Mesenchymal stem cell (in vitro differentiated cells and primary cell): Measurements from ENCODE around the gene STK17A.
A peak's percentile ranks its signal among the peaks of the same experiment; 100 is the strongest.

Source experiments
- DNase-seq: peaks from one replicate; pipeline ENCODE4 v3.0.0-alpha.2; 2013
- H2AFZ ChIP-seq: one replicate; pipeline ENCODE4 v1.6.1; 2013; ENCODE audit warnings: low read depth, mild to moderate bottlenecking, control low read depth, inconsistent platforms, low read length, moderate library complexity
- H2AK5ac ChIP-seq: 2 replicates; pipeline ENCODE4 v1.6.1; 2013; ENCODE audit warnings: low read length, moderate library complexity, mild to moderate bottlenecking, inconsistent platforms; ENCODE audit not compliant: severe bottlenecking
- H2BK120ac ChIP-seq: one replicate; pipeline ENCODE4 v1.6.1; 2013; ENCODE audit warnings: low read depth, mild to moderate bottlenecking, inconsistent platforms, low read length, moderate library complexity
- H2BK12ac ChIP-seq, 2 experiments: one replicate each; pipeline ENCODE4 v1.6.1; 2013; ENCODE audit warnings: inconsistent platforms in 2 of 2, low read length in 2 of 2, mild to moderate bottlenecking in 2 of 2, moderate library complexity in 2 of 2, control low read depth in 1 of 2
- H2BK15ac ChIP-seq: one replicate; pipeline ENCODE4 v1.6.1; 2013; ENCODE audit warnings: mild to moderate bottlenecking, low read depth, inconsistent platforms; ENCODE audit not compliant: poor library complexity, severe bottlenecking
- H2BK5ac ChIP-seq: 2 replicates; pipeline ENCODE4 v1.6.1; 2013; ENCODE audit warnings: low read depth, mild to moderate bottlenecking, low read length, control low read depth, inconsistent platforms; ENCODE audit not compliant: poor library complexity, severe bottlenecking
- H3K14ac ChIP-seq, 2 experiments: one replicate each; pipeline ENCODE4 v1.6.1; 2013; ENCODE audit warnings: inconsistent platforms in 2 of 2, low read length in 2 of 2, control low read depth in 1 of 2, mild to moderate bottlenecking in 1 of 2, moderate library complexity in 1 of 2
- H3K18ac ChIP-seq, 2 experiments: one replicate each; pipeline ENCODE4 v1.6.1; 2013; ENCODE audit warnings: inconsistent platforms in 2 of 2, low read length in 2 of 2, control low read depth in 1 of 2, low read depth in 1 of 2, mild to moderate bottlenecking in 1 of 2
- H3K23ac ChIP-seq, 2 experiments: one replicate each; pipeline ENCODE4 v1.6.1; 2013; ENCODE audit warnings: inconsistent platforms in 2 of 2, low read length in 2 of 2, mild to moderate bottlenecking in 2 of 2, moderate library complexity in 2 of 2, control low read depth in 1 of 2
- H3K27ac ChIP-seq: 2 replicates; pipeline ENCODE4 v1.5.1; 2013; ENCODE audit warnings: mild to moderate bottlenecking, moderate library complexity, low read length, control low read depth, inconsistent platforms; ENCODE audit not compliant: poor library complexity, severe bottlenecking
- H3K27me3 ChIP-seq, 2 experiments: 2 replicates each; pipeline versions ENCODE4 v1.6.1 to v1.7.0; 2013; ENCODE audit warnings: low read length in 2 of 2, mild to moderate bottlenecking in 2 of 2, moderate library complexity in 2 of 2, control low read depth in 1 of 2, inconsistent platforms in 1 of 2; ENCODE audit not compliant: control insufficient read depth in 1 of 2, insufficient read depth in 1 of 2
- H3K36me3 ChIP-seq, 2 experiments: 2 replicates each; pipeline versions ENCODE4 v1.6.1 to v1.7.0; 2013; ENCODE audit warnings: low read length in 2 of 2, control low read depth in 1 of 2, inconsistent platforms in 1 of 2, low read depth in 1 of 2, mild to moderate bottlenecking in 1 of 2; ENCODE audit not compliant: insufficient read depth in 2 of 2, control insufficient read depth in 1 of 2
- H3K4ac ChIP-seq, 2 experiments: one replicate each; pipeline ENCODE4 v1.6.1; 2013; ENCODE audit warnings: inconsistent platforms in 2 of 2, low read length in 2 of 2, mild to moderate bottlenecking in 2 of 2, moderate library complexity in 2 of 2, control low read depth in 1 of 2, low read depth in 1 of 2
- H3K4me1 ChIP-seq: 2 replicates; pipeline ENCODE4 v1.6.1; 2013; ENCODE audit warnings: low read depth, low read length, control low read depth; ENCODE audit not compliant: control insufficient read depth, insufficient read depth
- H3K4me2 ChIP-seq: 2 replicates; pipeline ENCODE4 v1.6.1; 2013; ENCODE audit warnings: low read length, mild to moderate bottlenecking, inconsistent platforms; ENCODE audit not compliant: poor library complexity, severe bottlenecking
- H3K4me3 ChIP-seq, 2 experiments: 2 replicates each; pipeline versions ENCODE4 v1.5.1 to v1.7.0; 2013; ENCODE audit warnings: low read length in 2 of 2, mild to moderate bottlenecking in 2 of 2, control low read depth in 1 of 2, low read depth in 1 of 2; ENCODE audit not compliant: insufficient read depth in 1 of 2
- H3K79me1 ChIP-seq: replicated peaks from 2 replicates; pipeline ENCODE4 v1.6.1; 2013; ENCODE audit warnings: mild to moderate bottlenecking, control low read depth, low read length, inconsistent platforms; ENCODE audit not compliant: poor library complexity, severe bottlenecking
- H3K9ac ChIP-seq: 2 replicates; pipeline ENCODE4 v1.7.0; 2013; ENCODE audit warnings: mild to moderate bottlenecking, low read length, moderate library complexity
- H3K9me3 ChIP-seq: 2 replicates; pipeline ENCODE4 v1.7.0; 2013; ENCODE audit warnings: mild to moderate bottlenecking, low read length; ENCODE audit not compliant: control insufficient read depth
- H4K8ac ChIP-seq: one replicate; pipeline ENCODE4 v1.6.1; 2013; ENCODE audit warnings: inconsistent platforms, mild to moderate bottlenecking, low read length, moderate library complexity
- H4K91ac ChIP-seq: one replicate; pipeline ENCODE4 v1.6.1; 2013; ENCODE audit warnings: mild to moderate bottlenecking, low read length, inconsistent platforms
- WGBS: methylation state at CpG from one replicate; pipeline ENCODE4 v1.1.7; 2013; ENCODE audit warnings: mixed read lengths; 5-methylcytosine and 5-hydroxymethylcytosine counted together

The STK17A gene

DNA sequence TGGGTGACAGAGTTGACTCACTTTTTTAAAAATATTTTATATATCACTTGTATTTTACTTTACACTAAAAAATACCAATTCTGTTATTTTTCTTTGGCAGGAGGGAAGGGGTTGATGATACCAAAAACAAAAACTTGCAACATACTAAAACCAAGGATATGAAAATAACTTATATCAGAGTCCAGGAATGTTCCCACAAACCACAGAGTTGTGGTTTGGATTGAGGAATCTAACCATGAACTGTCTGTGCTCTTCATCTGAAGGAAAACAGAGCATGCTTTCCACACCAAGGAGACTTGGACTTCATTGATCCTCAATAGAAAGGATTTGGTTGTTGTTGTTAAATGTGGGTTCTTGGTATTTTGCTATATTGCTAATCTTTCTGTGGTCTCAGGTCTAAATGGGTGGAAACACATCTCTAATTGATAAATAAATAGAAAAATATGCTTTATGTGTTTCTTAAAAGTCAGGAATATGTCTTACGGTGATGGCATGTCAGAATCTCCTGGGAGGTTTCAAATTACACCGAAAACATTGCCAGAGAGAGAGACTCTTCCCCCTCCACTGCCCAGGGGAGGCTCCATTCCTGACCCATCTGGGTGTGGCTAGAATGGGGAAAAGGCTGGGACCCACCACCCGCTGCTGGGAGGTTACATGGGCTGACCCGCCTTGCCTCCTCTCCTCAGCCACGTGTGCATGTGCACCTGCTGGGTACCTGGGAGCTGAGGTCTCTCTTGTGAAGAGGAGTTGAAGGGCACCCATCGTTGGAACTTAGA, 46.9 kb upstream of the STK17A start:
- Histone ChIP-seq H3K4me1 (peaks cover 19% of the 10 kb centered on the region), H3K79me1 (no peaks in the 10 kb centered on the region), H3K23ac (no peak overlapping the region), H4K91ac (peak overlapping the region; percentile 83), H2BK12ac (peak overlapping the region; percentile 94 to 97), H3K27me3 (no peaks in the 10 kb centered on the region), H2AK5ac (peak overlapping the region; percentile 58), H3K14ac (no peak overlapping the region), H3K9me3 (no peaks in the 10 kb centered on the region), H3K27ac (peak overlapping the region; percentile 95), H3K18ac (peak overlapping the region in 1 of 2 experiments; percentile 76), H2BK15ac (peak overlapping the region; percentile 26), H3K4ac (no peak overlapping the region), H2BK5ac (peak overlapping the region; percentile 87), H4K8ac (peak overlapping the region; percentile 55), H3K4me2 (peak overlapping the region; percentile 45), H3K4me3 (peak overlapping the region in 1 of 2 experiments; percentile 31), H2BK120ac (no peak overlapping the region), H3K36me3 (no peaks in the 10 kb centered on the region), H3K9ac (peak overlapping the region; percentile 55), H2AFZ (no peak overlapping the region)
- 82% methylated on average over 6 of the region's 6 CpGs for WGBS
- DNase-seq: peak; percentile 92

DNA sequence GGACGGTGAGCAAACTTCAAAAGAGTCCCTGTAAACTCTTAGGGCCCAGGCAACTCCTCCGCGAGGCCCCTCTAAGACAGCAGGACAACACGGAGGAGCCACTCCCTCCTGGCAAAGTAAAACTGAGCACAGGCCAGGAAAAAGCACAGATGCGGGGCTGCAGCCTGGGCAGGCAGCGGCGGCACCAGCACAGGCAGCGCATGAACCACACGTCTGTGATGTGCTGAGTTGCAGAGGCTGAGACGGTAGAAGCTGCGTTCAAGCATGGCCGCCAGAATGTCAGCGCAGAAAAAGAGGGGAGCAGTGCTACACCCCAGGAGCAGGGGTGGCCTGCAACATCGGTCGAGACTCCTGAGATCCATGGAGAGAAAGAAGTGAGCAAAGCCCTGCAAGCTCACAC, 46.1 kb upstream of the STK17A start:
- H3K23ac ChIP-seq: no peak overlapping the region
- H2AK5ac ChIP-seq: peak overlapping the region; percentile 58
- H4K8ac ChIP-seq: no peak overlapping the region
- 93% methylated on average over 15 of the region's 15 CpGs for WGBS
- peak overlapping the region; percentile 39 for H2BK120ac ChIP-seq
- H2BK15ac ChIP-seq: no peak overlapping the region
- no peaks in the 10 kb centered on the region for H3K79me1 ChIP-seq
- H3K4me3 ChIP-seq: no peak overlapping the region
- DNase-seq: no peak
- peak overlapping the region in 1 of 2 experiments; percentile 19 for H3K4ac ChIP-seq
- no peaks in the 10 kb centered on the region for H3K36me3 ChIP-seq
- H3K4me2 ChIP-seq: no peak overlapping the region
- H2BK12ac ChIP-seq: peak overlapping the region in 1 of 2 experiments; percentile 89
- H3K9ac ChIP-seq: no peak overlapping the region
- peak overlapping the region; percentile 94 for H3K27ac ChIP-seq
- H4K91ac ChIP-seq: no peak overlapping the region
- no peaks in the 10 kb centered on the region for H3K9me3 ChIP-seq
- no peaks in the 10 kb centered on the region for H3K27me3 ChIP-seq
- H3K4me1 ChIP-seq: peaks cover 21% of the 10 kb centered on the region
- no peak overlapping the region for H2AFZ ChIP-seq
- peak overlapping the region in 1 of 2 experiments; percentile 57 for H3K14ac ChIP-seq
- peak overlapping the region; percentile 23 to 76 for H3K18ac ChIP-seq
- peak overlapping the region; percentile 63 for H2BK5ac ChIP-seq

DNA sequence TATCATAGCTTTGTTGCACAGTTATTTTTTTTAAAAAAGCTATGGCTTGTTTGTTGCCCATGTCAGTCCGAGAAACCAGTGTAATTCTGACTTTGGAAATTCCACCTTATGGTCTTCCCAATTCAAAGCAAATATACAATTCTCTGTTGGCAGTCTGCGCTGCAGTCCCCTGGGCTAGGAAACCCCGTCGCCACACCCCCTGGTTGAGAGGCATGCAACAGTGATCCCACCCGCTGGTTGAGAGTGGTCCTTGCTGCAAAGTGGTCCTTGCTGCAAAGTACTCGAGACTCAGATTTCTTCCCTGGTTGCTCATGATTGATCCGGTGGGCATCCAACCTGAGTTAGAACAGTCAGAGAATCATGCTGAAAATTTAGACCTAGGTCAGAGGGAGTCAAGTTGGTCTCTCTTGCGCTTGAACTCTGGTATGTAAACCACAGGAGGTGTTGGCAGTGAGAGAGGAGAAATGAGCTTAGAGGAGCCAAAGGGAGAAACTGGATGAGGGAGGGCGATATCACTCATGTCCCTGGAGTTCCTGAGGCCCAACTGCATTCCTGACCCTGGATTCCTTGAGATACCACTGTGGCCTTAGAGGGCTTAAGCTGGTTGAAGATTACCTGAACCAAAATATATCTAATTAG, 45.0 kb upstream of the STK17A start:
- H4K91ac ChIP-seq: no peak overlapping the region
- no peak overlapping the region for H2BK15ac ChIP-seq
- H3K9ac ChIP-seq: no peak overlapping the region
- H2AFZ ChIP-seq: no peak overlapping the region
- peak overlapping the region; percentile 94 for H3K27ac ChIP-seq
- no peaks in the 10 kb centered on the region for H3K79me1 ChIP-seq
- H3K4me1 ChIP-seq: peaks cover 21% of the 10 kb centered on the region
- no peak overlapping the region for H4K8ac ChIP-seq
- 87% methylated on average over 9 of the region's 9 CpGs for whole genome bisulfite sequencing
- no peak overlapping the region for H3K14ac ChIP-seq
- peak overlapping the region in 1 of 2 experiments; percentile 6 for H3K18ac ChIP-seq
- no peak overlapping the region for H3K4me3 ChIP-seq
- DNase-seq: peak; percentile 21
- H3K23ac ChIP-seq: no peak overlapping the region
- H3K9me3 ChIP-seq: no peaks in the 10 kb centered on the region
- no peaks in the 10 kb centered on the region for H3K27me3 ChIP-seq
- no peak overlapping the region for H3K4ac ChIP-seq
- H2AK5ac ChIP-seq: no peak overlapping the region
- no peak overlapping the region for H3K4me2 ChIP-seq
- peak overlapping the region; percentile 84 for H2BK5ac ChIP-seq
- H3K36me3 ChIP-seq: no peaks in the 10 kb centered on the region
- no peak overlapping the region for H2BK120ac ChIP-seq
- no peak overlapping the region for H2BK12ac ChIP-seq

DNA sequence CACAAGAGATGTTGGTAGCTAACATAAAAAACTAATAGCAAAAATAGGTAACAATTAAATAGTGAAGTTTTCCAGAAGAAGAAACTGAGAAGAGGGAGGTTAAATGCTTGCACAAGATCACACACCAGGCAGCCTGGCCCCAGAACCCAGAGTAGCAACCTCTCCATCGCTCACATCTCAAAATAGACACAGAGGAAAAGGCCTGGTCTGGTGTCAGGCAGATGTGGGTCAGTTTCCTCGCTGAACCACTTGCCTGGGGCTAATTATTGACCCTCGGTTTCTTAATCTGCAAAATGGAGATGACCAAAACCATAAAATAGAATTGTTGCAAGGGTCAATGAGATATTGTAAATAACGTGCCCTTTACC, 44.5 kb upstream of the STK17A start:
- Histone ChIP-seq H4K91ac (no peak overlapping the region), H3K4me2 (peak overlapping the region; percentile 14), H2BK5ac (peak overlapping the region; percentile 78), H2BK12ac (no peak overlapping the region), H3K23ac (no peak overlapping the region), H4K8ac (no peak overlapping the region), H3K14ac (no peak overlapping the region), H3K9ac (no peak overlapping the region), H3K4me1 (peaks cover 21% of the 10 kb centered on the region), H2BK120ac (no peak overlapping the region), H3K27me3 (no peaks in the 10 kb centered on the region), H3K36me3 (no peaks in the 10 kb centered on the region), H2AFZ (no peak overlapping the region), H3K27ac (peak overlapping the region; percentile 94), H3K79me1 (no peaks in the 10 kb centered on the region), H3K18ac (no peak overlapping the region), H3K4ac (no peak overlapping the region), H2AK5ac (peak overlapping the region; percentile 23), H2BK15ac (no peak overlapping the region), H3K4me3 (no peak overlapping the region), H3K9me3 (no peaks in the 10 kb centered on the region)
- no peak for DNase-seq
- WGBS: 100% methylated on average over 3 of the region's 4 CpGs
